CD14-positive monocyte (primary cell): ENCODE measurements around the gene CYTH1. TPM values are rescaled to one million over a fixed set of nuclear protein-coding genes. Genes with fewer than 3 reads are reported as not detected.

ENCODE experiments used
- DNase-seq, 3 donors: peaks; one replicate each; pipeline ENCODE4 v3.0.0-alpha.2; 2011 to 2022
- H2AFZ ChIP-seq: 2 replicates; pipeline ENCODE4 v1.6.0; 2012; ENCODE audit warnings: mild to moderate bottlenecking, low read depth, low read length, inconsistent platforms; ENCODE audit not compliant: insufficient read depth, poor library complexity, severe bottlenecking
- H3K27ac ChIP-seq, 2 donors: 1 replicate in 1 of 2; 2 replicates in 1 of 2; pipeline ENCODE4 v1.5.1; 2012 to 2013; ENCODE audit warnings: low read length in 2 of 2, control low read depth in 1 of 2, inconsistent platforms in 1 of 2, low read depth in 1 of 2, mild to moderate bottlenecking in 1 of 2
- H3K27me3 ChIP-seq, 2 donors: one replicate each; pipeline versions ENCODE4 v1.6.0 to v1.6.1; 2011 to 2013; ENCODE audit warnings: low read length in 2 of 2; ENCODE audit not compliant: control insufficient read depth in 2 of 2, insufficient read depth in 2 of 2
- H3K36me3 ChIP-seq, 2 donors: replicated peaks in 1 of 2; 1 replicate in 1 of 2; 2 replicates in 1 of 2; pipeline versions ENCODE4 v1.5.1 to v1.6.1; 2012 to 2013; ENCODE audit warnings: low read length in 2 of 2, control low read depth in 1 of 2, inconsistent platforms in 1 of 2, mild to moderate bottlenecking in 1 of 2; ENCODE audit not compliant: insufficient read depth in 2 of 2, control insufficient read depth in 1 of 2
- H3K4me1 ChIP-seq, 2 donors: 1 replicate in 1 of 2; 2 replicates in 1 of 2; pipeline versions ENCODE4 v1.5.1 to v1.6.1; 2012 to 2013; ENCODE audit warnings: low read length in 2 of 2, control low read depth in 1 of 2, inconsistent platforms in 1 of 2, mild to moderate bottlenecking in 1 of 2, moderate library complexity in 1 of 2; ENCODE audit not compliant: insufficient read depth in 2 of 2, control insufficient read depth in 1 of 2
- H3K4me2 ChIP-seq: replicated peaks from 2 replicates; pipeline ENCODE3; 2012; ENCODE audit warnings: low read length, moderate library complexity, mild to moderate bottlenecking; ENCODE audit not compliant: poor library complexity, severe bottlenecking; ENCODE audit errors: extremely low read depth
- H3K4me3 ChIP-seq, 3 experiments: fragments of 200-600 bp in 1 of 3; sonication (generic) in 1 of 3; replicated peaks in 1 of 3; 1 replicate in 2 of 3; 2 replicates in 1 of 3; pipeline ENCODE4 v1.5.1; 2011 to 2013; ENCODE audit warnings: low read length in 3 of 3, mild to moderate bottlenecking in 3 of 3, control low read depth in 2 of 3, low read depth in 2 of 3, inconsistent platforms in 1 of 3, moderate library complexity in 1 of 3
- H3K79me2 ChIP-seq: 2 replicates; pipeline ENCODE4 v1.6.0; 2012; ENCODE audit warnings: mild to moderate bottlenecking, control low read depth, inconsistent platforms, low read length, moderate library complexity; ENCODE audit not compliant: insufficient read depth
- H3K9ac ChIP-seq: 2 replicates; pipeline ENCODE4 v1.6.0; 2017; ENCODE audit warnings: low read length, mild to moderate bottlenecking; ENCODE audit not compliant: insufficient read depth, poor library complexity, severe bottlenecking
- H3K9me3 ChIP-seq, 2 donors: replicated peaks in 1 of 2; 1 replicate in 1 of 2; 2 replicates in 1 of 2; pipeline versions ENCODE4 v1.5.1 to v1.6.1; 2012 to 2013; ENCODE audit warnings: low read length in 2 of 2, control low read depth in 1 of 2; ENCODE audit not compliant: control insufficient read depth in 1 of 2, insufficient read depth in 1 of 2
- H4K20me1 ChIP-seq: 2 replicates; pipeline ENCODE4 v1.6.0; 2012; ENCODE audit warnings: mild to moderate bottlenecking, low read length, control low read depth, moderate library complexity; ENCODE audit not compliant: insufficient read depth
- H3K27ac Mint-ChIP-seq, 7 donors: one replicate each; pipeline ENCODE4 v1.8.0; 2020; ENCODE audit warnings: mild to moderate bottlenecking in 7 of 7, mixed read lengths in 7 of 7, moderate library complexity in 6 of 7, inconsistent platforms in 2 of 7
- H3K27me3 Mint-ChIP-seq, 3 donors: one replicate each; pipeline ENCODE4 v1.8.0; 2021 to 2022; ENCODE audit warnings: low read depth in 3 of 3, mild to moderate bottlenecking in 3 of 3, mixed read lengths in 3 of 3, moderate library complexity in 3 of 3, inconsistent platforms in 1 of 3
- H3K36me3 Mint-ChIP-seq, 2 donors: one replicate each; pipeline ENCODE4 v1.8.0; 2020; ENCODE audit warnings: mixed read lengths in 2 of 2, inconsistent platforms in 1 of 2, mild to moderate bottlenecking in 1 of 2
- H3K4me1 Mint-ChIP-seq: one replicate; pipeline ENCODE4 v1.8.0; 2020; ENCODE audit warnings: mild to moderate bottlenecking, mixed read lengths
- H3K4me3 Mint-ChIP-seq, 2 donors: one replicate each; pipeline ENCODE4 v1.8.0; 2020; ENCODE audit warnings: mild to moderate bottlenecking in 2 of 2, mixed read lengths in 2 of 2, moderate library complexity in 1 of 2
- H3K9me3 Mint-ChIP-seq, 7 donors: one replicate each; pipeline ENCODE4 v1.8.0; 2020 to 2022; ENCODE audit warnings: mixed read lengths in 7 of 7, mild to moderate bottlenecking in 6 of 7, moderate library complexity in 6 of 7, inconsistent platforms in 2 of 7
- CTCF ChIP-seq: fragments of 200-600 bp; IDR thresholded peaks from one replicate; pipeline ENCODE4 v1.8.0; 2022; ENCODE audit warnings: antibody characterized with exemption, mild to moderate bottlenecking
- WGBS: methylation state at CpG from one replicate; pipeline ENCODE4 v1.1.5; 2013; ENCODE audit warnings: missing lambda C conversion rate; ENCODE audit not compliant: insufficient coverage; 5-methylcytosine and 5-hydroxymethylcytosine counted together
- intact Hi-C, 2 donors: fragments of 100-400 bp; cut with micrococcal nuclease; formaldehyde crosslinking; loops; one replicate each; pipeline versions ENCODE4 v1.15.0 to v1.15.1; 2023
- polyA plus RNA-seq, 3 donors: library from polyadenylated mRNA; depleted of rRNA in 1 of 3; unstranded in 2 of 3; stranded (reverse) in 1 of 3; fragments of 300-500 nt in 2 of 3; fragments of >200 nt in 1 of 3; fragmentation: Illumina TruSeq in 2 of 3; gene quantifications; 1 replicate in 2 of 3; 2 replicates in 1 of 3; pipeline ENCODE4 v1.2.3, GENCODE V29; 2012 to 2021

Gene CYTH1
- polyA plus RNA-seq, 3 donors: 68.6 to 211 (median 80.9) TPM

GRCh38 chr17:78737332-78737731 lies 44.7 kb downstream of the CYTH1 start:
- no CpG with 5 or more reads among the region's 2 CpGs for WGBS
- Mint-ChIP-seq H3K4me3 (peak overlapping the region in 1 of 2 donors; percentile 88), H3K4me1 (peaks cover 85% of the 10 kb centered on the region), H3K36me3 (peaks cover 25 to 31% of the 10 kb centered on the region in 2 donors), H3K27ac (peak overlapping the region; percentile 95 to 99 (median 97)), H3K27me3 (peaks cover 0 to 2% (median 0%) of the 10 kb centered on the region in 3 donors), H3K9me3 (no peaks in the 10 kb centered on the region)
- Histone ChIP-seq H4K20me1 (peaks cover 100% of the 10 kb centered on the region), H3K27me3 (no peaks in the 10 kb centered on the region), H3K4me1 (peaks cover 51 to 75% of the 10 kb centered on the region in 2 donors), H3K9ac (peak overlapping the region; percentile 70), H3K79me2 (peaks cover 100% of the 10 kb centered on the region), H3K9me3 (no peaks in the 10 kb centered on the region), H3K27ac (peak overlapping the region; percentile 91 to 92), H3K4me3 (peak overlapping the region in 1 of 3 experiments; percentile 91), H3K36me3 (peaks cover 0 to 8% of the 10 kb centered on the region in 2 donors), H2AFZ (no peak overlapping the region), H3K4me2 (peak overlapping the region; percentile 75)
- intact Hi-C loops: loop anchor here (2.0 to 5.0 kb wide), 2 partner anchors 45 kb away; partner anchors contain the start of gene CYTH1 (in 2 of the 2)
- peak; percentile 64 to 86 (median 82) for DNase-seq
- no peak for TF ChIP-seq CTCF

- WGBS: under 1% methylated on average over 15 of the region's 15 CpGs
- peaks cover 100% of the 10 kb centered on the region for H4K20me1 ChIP-seq
- peaks cover 100% of the 10 kb centered on the region for H3K79me2 ChIP-seq
Measured at GRCh38 chr17:78736526-78737079, 45.5 kb downstream of the CYTH1 start.

More at GRCh38 chr17:78736526-78737079, 45.5 kb downstream of the CYTH1 start:
- intact Hi-C loops: loop anchor here (2.0 to 5.0 kb wide), 2 partner anchors 46 kb away; partner anchors contain the start of gene CYTH1 (in 2 of the 2)
- Histone ChIP-seq H3K27me3 (no peaks in the 10 kb centered on the region), H3K36me3 (peaks cover 0 to 8% of the 10 kb centered on the region in 2 donors), H3K9ac (peak overlapping the region; percentile 70), H2AFZ (no peak overlapping the region), H3K4me3 (peak overlapping the region; percentile 71 to 91 (median 84)), H3K9me3 (no peaks in the 10 kb centered on the region), H3K27ac (peak overlapping the region; percentile 91 to 92), H3K4me2 (peak overlapping the region; percentile 75), H3K4me1 (peaks cover 44 to 69% of the 10 kb centered on the region in 2 donors)
- Mint-ChIP-seq H3K27ac (peak overlapping the region; percentile 95 to 99 (median 97)), H3K4me3 (peak overlapping the region; percentile 88 to 100), H3K4me1 (peaks cover 82% of the 10 kb centered on the region), H3K36me3 (peaks cover 26 to 32% of the 10 kb centered on the region in 2 donors), H3K9me3 (no peaks in the 10 kb centered on the region), H3K27me3 (peaks cover 0 to 1% (median 0%) of the 10 kb centered on the region in 3 donors)
- peak; percentile 69 to 82 (median 78) for DNase-seq
- TF ChIP-seq CTCF: no peak
